HG03097 (cell line): ENCODE measurements around the gene CDKN2C.

Experiments
- ATAC-seq: cut with Tn5 transposase; IDR thresholded peaks from one replicate; pipeline ENCODE4 v1.9.1; 2021; ENCODE audit not compliant: unreplicated experiment, low FRiP score

CDKN2C gene

DNA sequence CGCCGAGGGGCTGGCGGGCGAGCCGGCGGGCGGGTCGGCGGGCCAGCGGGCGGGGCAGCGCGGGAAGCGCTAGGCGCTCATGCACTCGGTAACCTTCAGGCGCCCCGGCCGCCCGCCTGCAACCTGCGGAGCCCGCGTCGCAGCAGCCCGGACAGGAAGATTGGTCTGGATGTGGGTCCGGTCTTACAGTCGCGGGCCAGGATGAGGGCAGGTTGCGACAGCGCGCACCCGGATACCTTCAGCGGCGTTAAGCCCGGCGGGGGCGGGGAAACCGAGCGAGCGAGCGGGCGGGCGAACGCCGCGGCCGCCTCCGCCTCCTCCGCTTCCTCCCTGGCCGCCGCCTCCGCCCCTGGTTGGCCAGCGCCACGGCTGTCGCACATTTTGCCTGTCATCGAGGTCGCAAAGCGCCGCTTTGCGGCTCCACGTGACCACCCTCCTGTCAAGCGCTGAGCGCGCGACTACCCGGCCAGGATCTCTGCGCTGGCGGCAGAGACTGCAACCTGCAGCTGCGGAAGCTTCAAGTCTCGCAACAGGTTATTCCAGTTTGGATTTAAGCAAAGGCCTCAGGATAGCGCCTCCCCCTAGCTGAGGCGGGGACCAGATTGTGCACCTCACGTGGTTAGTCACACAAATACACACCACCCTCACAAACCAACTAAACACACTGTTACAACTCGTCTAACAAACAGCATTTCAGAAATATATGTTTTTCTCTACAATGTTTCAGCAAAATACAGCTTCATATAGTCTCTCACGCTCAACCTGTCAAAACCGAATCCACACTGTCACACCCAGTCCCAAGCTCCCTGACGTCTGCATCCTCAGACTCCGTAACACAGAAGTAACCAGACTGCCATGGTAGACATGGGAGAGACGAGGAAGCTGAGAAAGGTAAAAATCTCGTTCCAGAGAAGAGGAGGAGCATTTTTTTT lies 9.9 kb upstream of the CDKN2C start, which contains the start of gene FAF1:
TSS of gene FAF1 (minus strand) at position 355 of the 932 bp plus-strand sequence. CDS start 456 bp downstream, outside the sequence.
- peak; percentile 90 for ATAC-seq

DNA sequence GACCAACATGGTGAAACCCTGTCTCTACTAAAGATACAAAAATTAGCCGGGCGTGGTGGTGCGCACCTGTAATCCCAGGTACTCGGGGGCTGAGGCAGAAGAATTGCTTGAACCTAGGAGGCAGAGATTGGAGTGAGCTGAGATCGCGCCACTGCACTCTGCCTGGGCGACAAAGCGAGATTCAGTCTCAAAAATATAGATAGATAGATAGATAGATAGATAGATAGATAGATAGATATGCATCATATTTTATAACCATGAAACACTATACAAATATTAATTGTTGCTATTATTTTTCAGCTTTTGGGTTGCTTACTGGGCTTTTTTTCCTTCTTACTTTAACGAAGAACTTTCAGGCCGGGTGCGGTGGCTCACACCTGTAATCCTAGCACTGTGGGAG lies 5.2 kb upstream of the CDKN2C start:
- no peak for ATAC-seq

DNA sequence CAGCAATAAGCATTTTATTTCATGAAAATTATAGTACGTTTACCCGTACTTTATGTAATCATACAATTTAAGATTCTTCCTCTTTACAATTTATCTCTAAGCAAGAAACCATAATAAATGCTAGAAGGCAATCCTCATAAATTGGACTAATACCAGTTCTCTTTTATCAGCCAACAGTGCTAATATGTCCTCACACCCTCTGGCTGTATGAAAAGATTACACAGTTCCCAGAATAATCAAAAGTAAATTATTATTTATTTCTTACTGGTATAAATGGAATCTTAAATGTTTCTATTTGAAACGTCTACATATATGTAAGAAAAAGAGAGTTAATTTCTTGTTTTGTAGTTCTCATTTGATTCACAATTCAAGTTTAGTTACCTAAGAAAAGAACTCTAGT lies 3.1 kb upstream of the CDKN2C start:
- ATAC-seq: no peak

- no peak for ATAC-seq
Measured at GRCh38 chr1:50967416-50968157, 2.5 kb upstream of the CDKN2C start.

- peak; percentile 50 for ATAC-seq
Measured at GRCh38 chr1:50968158-50968820, 1.8 kb upstream of the CDKN2C start.

- peak; percentile 26 for ATAC-seq
Measured at GRCh38 chr1:50968821-50969610, 1.0 kb upstream of the CDKN2C start.

DNA sequence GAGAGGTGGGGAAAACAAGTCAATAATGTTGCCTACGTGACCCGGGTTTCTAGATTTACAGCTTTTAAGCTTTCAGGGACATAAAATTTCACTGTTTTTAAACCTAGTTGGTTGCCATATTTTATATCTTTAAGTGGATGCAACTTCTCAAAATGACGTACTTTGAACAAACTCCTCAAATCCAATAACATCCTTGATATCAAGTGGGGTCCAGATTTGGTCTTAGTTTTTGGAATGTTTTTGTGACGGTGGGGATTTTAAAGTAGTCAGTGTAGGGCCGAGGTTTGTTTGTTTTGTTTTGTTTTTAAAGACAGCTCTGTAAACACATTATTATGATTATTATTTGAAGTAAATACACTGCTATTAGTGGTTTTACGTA lies 453 bp downstream of the CDKN2C start:
- no peak for ATAC-seq

DNA sequence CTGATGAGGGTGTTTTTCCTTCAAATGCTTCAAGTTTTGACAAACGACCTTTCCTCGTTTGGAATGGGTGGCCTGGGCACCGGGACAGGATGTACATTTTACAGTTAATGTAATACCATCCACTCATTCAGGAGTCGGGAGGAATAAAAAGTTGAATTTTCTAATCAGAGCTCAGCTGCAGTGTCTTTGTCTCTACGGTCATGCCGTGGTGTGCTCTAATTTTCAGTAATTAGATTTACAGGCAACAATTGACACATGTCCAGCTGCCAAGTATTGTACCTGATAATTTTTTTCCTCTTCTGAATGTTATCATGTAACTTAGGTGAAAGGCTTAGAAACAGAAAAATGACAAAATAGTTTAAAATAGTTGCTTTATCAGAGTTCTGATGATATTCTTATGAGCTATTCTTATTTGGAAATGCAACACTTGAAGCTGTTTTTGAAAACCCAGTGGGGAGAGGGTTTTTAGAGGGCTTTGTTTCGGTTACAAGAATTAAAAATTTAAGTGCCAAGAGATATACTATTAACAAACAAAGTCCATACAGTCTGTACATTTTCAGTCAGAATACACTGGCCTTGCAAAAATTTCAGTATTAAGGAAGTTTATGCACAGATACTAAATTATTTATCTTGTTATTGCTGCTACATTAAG lies 1.0 kb downstream of the CDKN2C start:
- ATAC-seq: no peak

GRCh38 chr1:50971748-50972305 lies 1.8 kb downstream of the CDKN2C start:
- no peak for ATAC-seq

GRCh38 chr1:50972766-50973165 lies 2.7 kb downstream of the CDKN2C start:
- ATAC-seq: no peak

- no peak for ATAC-seq
Measured at GRCh38 chr1:50973255-50973654, 3.2 kb downstream of the CDKN2C start.

GRCh38 chr1:50973875-50974617 lies 4.0 kb downstream of the CDKN2C start:
- ATAC-seq: no peak

DNA sequence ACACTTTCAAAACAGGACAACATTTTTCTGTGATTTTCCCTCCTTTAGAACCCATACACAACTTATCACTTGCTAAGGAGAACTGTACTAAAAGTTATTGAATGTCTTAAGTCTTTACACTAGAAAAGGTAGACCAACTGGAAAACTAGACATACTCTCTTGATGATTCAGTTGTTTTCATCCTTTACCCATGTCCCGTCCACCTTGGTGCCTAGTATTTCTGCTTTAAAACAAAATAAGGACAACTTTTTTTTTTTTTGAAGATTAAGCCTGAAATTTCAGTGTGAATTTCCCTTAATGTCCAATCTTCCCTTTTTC lies 4.5 kb downstream of the CDKN2C start:
- no peak for ATAC-seq

GRCh38 chr1:50975436-50975835 lies 5.4 kb downstream of the CDKN2C start:
- no peak for ATAC-seq

DNA sequence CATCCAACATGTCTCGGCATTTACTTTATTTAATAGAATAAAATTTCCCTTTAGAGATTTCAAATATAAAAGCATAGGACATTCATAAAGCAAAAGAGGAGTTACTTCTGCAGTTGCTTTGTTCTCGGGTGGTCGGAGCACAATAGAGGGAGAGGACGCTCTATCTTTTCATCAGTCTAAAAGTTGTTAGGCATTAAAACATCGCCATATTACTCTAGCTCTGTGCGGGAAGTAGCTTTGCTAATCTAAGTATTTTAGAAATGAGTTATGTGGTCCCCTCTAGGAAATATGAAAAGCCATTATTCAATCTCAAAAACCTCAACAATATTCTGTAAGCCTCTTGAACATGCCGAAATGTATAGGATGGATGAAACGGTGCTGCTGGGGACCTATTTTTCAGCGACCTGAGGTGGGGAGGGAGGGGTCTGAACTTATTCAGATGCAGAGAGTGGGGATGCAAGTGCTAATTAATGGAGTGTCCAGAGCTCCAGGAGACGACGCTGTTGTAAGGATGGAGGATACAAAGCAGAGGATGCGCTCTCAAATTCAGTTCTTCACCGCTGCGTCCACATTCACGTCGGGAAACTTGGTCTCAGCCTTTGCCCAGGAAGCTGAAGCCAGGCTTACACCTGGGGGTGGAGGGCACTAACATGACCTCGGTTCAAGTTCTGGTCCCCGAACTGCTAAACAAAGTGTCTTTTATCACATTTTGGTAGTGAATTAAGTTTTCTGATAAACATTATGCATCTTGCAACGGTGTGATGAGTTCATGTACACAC lies 6.3 kb downstream of the CDKN2C start:
- ATAC-seq: no peak

- ATAC-seq: peak; percentile 48
Measured at GRCh38 chr1:50976890-50977574, 7.0 kb downstream of the CDKN2C start.

DNA sequence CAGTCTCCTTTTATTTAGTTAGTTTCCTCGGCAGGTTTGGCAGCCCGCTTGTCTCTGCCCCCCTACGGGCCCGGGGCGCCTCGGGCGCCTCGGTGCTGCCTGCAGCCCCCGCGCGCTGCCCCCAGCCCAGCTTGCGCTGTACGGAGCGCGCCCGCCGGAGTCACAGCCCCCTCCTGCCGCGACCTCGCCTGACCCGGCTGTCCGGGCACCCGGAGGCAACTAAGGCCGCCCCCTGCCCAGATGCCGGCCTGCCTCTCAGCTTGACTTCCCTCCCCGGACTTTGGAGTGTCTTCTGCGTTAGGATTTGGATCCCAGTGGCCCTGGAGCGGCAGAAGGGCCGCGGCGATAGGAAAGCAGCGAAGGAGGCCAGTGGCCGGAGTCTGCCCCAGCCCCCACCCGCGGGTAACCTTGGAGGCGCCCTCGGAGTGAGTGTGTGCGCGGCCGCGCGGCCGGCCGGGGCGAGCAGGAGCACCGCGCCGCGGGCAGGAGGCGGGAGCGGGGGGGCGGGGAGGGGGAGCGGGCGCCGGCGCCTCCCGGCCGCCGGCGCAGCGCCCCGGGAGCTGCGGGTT lies 7.6 kb downstream of the CDKN2C start:
- ATAC-seq: peak; percentile 54
